ENCODE results near the gene RFESD. TPM values are rescaled to one million over a fixed set of nuclear protein-coding genes. Genes with fewer than 3 reads are reported as not detected.
"Not testable (repeated sequence)": the region's sequence is repeated elsewhere in the genome, so short reads cannot be mapped to it uniquely, and the experiment has no call there.

RFESD gene
- total RNA-seq, 1 experiment from 2014 or later, result 1.7 TPM

DNA sequence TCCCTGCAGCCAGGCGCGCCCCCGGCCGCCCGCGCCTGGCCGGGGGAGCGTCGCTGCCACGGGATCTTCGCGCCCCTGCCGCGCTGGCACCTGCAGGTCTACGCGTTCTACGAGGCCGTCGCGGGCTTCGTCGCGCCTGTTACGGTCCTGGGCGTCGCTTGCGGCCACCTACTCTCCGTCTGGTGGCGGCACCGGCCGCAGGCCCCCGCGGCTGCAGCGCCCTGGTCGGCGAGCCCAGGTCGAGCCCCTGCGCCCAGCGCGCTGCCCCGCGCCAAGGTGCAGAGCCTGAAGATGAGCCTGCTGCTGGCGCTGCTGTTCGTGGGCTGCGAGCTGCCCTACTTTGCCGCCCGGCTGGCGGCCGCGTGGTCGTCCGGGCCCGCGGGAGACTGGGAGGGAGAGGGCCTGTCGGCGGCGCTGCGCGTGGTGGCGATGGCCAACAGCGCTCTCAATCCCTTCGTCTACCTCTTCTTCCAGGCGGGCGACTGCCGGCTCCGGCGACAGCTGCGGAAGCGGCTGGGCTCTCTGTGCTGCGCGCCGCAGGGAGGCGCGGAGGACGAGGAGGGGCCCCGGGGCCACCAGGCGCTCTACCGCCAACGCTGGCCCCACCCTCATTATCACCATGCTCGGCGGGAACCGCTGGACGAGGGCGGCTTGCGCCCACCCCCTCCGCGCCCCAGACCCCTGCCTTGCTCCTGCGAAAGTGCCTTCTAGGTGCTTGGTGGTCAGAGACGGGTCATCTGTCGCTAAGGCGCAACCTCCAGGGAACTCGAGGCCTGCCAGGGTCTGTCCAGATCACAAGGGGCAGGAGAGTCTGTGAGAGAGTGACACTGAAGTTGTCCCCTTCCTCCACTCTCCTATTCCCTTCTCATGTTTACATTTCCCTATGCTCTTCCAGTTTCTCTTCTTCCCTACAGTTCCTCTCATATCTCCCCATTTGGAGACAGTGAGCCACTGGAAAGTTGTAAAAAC is 25.4 kb upstream of the RFESD start:
- no peaks in the 10 kb centered on the region for H3K27me3 ChIP-seq (replicated peaks)
- no peak overlapping the region for H3K27ac ChIP-seq
- peak overlapping the region; percentile 52 for H3K4me3 ChIP-seq
- peaks cover 27% of the 10 kb centered on the region for H3K4me1 ChIP-seq (replicated peaks)
- H3K9me3 ChIP-seq (replicated peaks), result no peaks in the 10 kb centered on the region; the same call in 1 of the 2 replicates
- no peaks in the 10 kb centered on the region for H3K36me3 ChIP-seq
- peak in 1 of 2 experiments; percentile 44 for DNase-seq (ENCODE audit: low read depth in 1 of 2, low spot score in 2 of 2)

- H3K27me3 ChIP-seq (replicated peaks), result no peaks in the 10 kb centered on the region
- no peak for DNase-seq (ENCODE audit: low read depth in 1 of 2, low spot score in 2 of 2)
- no peaks in the 10 kb centered on the region; the same call in 1 of the 2 replicates for H3K9me3 ChIP-seq (replicated peaks)
- H3K36me3 ChIP-seq, result no peaks in the 10 kb centered on the region
- peaks cover 27% of the 10 kb centered on the region for H3K4me1 ChIP-seq (replicated peaks)
- no peak overlapping the region for H3K4me3 ChIP-seq
- no peak overlapping the region for H3K27ac ChIP-seq
These were observed 24.5 kb upstream of the RFESD start for GRCh38 chr5:95621839-95622629.

DNA sequence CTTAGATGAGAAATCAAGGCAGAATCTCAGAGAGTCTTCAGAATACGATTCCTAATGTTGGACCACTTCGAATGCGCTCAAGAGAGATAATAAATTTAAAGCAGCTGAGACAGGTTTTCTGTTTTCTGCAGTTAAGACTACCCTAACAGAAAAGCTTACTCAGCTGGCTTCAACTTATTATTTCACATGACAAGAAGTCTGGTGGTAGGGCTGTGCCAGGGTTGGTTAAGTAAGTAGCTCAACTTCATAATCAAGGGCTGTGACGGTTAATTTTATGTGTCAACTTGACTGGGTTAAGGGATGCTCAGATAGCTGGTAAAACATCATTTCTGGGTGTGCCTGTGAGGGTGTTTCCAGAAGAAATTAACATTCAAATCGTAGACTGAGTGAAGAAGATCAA is 22.9 kb upstream of the RFESD start:
- Histone ChIP-seq H3K4me3 (no peak overlapping the region), H3K36me3 (no peaks in the 10 kb centered on the region), H3K9me3 (replicated peaks) (no peaks in the 10 kb centered on the region; the same call in 1 of the 2 replicates), H3K4me1 (replicated peaks) (peaks cover 27% of the 10 kb centered on the region), H3K27me3 (replicated peaks) (no peaks in the 10 kb centered on the region), H3K27ac (no peak overlapping the region)
- DNase-seq (ENCODE audit: low read depth in 1 of 2, low spot score in 2 of 2), result no peak

GRCh38 chr5:95624368-95624767 is 22.2 kb upstream of the RFESD start:
- DNase-seq (ENCODE audit: low read depth in 1 of 2, low spot score in 2 of 2), result no peak
- Histone ChIP-seq H3K27me3 (replicated peaks) (no peaks in the 10 kb centered on the region), H3K4me3 (no peak overlapping the region), H3K4me1 (replicated peaks) (peaks cover 27% of the 10 kb centered on the region), H3K9me3 (replicated peaks) (no peaks in the 10 kb centered on the region; the same call in 1 of the 2 replicates), H3K27ac (no peak overlapping the region), H3K36me3 (no peaks in the 10 kb centered on the region)

DNA sequence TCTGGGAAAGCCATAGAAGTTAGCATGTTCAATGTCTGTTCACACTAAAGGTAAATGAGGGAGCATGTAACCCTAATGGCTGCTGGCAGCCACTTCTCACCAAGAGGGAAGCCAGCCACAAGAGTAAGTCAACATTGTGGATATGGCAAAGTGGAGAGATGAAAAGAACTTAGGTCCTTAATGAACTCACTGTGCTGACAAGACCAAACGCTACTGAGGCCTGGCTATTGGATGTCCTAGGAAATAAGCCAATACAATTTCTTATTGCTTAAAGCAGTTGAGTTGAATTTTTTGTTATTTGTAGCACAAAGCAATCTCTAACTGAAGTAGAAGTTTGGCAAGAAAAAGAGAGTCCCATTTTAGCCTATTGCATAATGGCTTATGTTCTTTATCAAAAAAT is 19.9 kb upstream of the RFESD start:
- no peaks in the 10 kb centered on the region for H3K36me3 ChIP-seq
- H3K4me3 ChIP-seq, result no peak overlapping the region
- H3K27ac ChIP-seq, result no peak overlapping the region
- DNase-seq (ENCODE audit: low read depth in 1 of 2, low spot score in 2 of 2), result no peak
- no peaks in the 10 kb centered on the region for H3K9me3 ChIP-seq (replicated peaks)
- H3K27me3 ChIP-seq (replicated peaks), result no peaks in the 10 kb centered on the region
- peaks cover 18% of the 10 kb centered on the region for H3K4me1 ChIP-seq (replicated peaks)

DNA sequence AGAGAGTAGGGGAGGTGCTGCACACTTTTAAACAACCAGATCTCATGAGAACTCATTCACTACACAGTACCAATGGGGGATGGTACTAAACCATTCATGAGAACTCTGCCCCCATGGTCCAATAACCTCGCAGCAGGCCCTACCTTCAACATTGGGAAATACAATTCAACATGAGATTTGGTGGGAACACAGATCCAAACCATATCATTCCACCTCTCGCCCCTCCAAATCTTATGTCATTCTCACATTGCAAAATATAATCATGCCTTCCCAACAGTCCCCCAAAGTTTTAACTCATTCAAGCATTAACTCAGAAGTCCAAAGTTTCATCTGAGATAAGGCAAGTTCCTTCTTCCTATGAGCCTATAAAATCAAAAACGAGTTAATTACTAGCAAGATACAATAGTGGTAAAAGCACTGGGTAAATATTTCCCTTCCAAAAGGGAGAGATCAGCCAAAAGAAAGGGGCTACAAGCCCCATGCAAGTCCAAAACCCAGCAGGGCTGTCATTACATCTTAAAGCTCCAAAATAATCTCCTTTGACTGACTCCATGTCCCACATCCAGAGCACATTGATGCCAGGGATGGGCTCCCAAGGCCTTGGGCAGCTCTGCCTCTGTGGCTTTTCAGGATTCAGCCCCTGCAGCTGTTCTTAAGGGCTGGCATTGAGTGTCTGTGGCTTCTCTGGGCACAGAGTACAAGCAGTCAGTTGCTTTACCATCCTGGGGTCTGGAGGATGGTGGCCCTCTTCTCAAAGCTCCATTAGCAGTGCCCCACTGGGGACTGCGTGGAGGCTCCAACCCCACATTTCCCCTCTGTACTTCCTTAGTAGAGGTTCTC is 18.4 kb upstream of the RFESD start:
- peaks cover 20% of the 10 kb centered on the region for H3K4me1 ChIP-seq (replicated peaks)
- H3K9me3 ChIP-seq (replicated peaks), result no peaks in the 10 kb centered on the region
- H3K27ac ChIP-seq, result no peak overlapping the region
- DNase-seq (ENCODE audit: low read depth in 1 of 2, low spot score in 2 of 2), result no peak
- no peaks in the 10 kb centered on the region for H3K36me3 ChIP-seq
- no peaks in the 10 kb centered on the region for H3K27me3 ChIP-seq (replicated peaks)
- no peak overlapping the region for H3K4me3 ChIP-seq

- Histone ChIP-seq H3K36me3 (no peaks in the 10 kb centered on the region), H3K4me3 (no peak overlapping the region), H3K9me3 (replicated peaks) (no peaks in the 10 kb centered on the region), H3K27ac (no peak overlapping the region), H3K27me3 (replicated peaks) (no peaks in the 10 kb centered on the region), H3K4me1 (replicated peaks) (peaks cover 20% of the 10 kb centered on the region)
- DNase-seq (ENCODE audit: low read depth in 1 of 2, low spot score in 2 of 2), result no peak
These were observed 17.6 kb upstream of the RFESD start for GRCh38 chr5:95628933-95629332.

GRCh38 chr5:95630394-95630917 is 16.1 kb upstream of the RFESD start:
- Histone ChIP-seq H3K9me3 (replicated peaks) (no peaks in the 10 kb centered on the region), H3K4me3 (no peak overlapping the region), H3K4me1 (replicated peaks) (peaks cover 20% of the 10 kb centered on the region), H3K27me3 (replicated peaks) (no peaks in the 10 kb centered on the region), H3K36me3 (no peaks in the 10 kb centered on the region), H3K27ac (peak overlapping the region; percentile 76)
- no peak for DNase-seq (ENCODE audit: low read depth in 1 of 2, low spot score in 2 of 2)

DNA sequence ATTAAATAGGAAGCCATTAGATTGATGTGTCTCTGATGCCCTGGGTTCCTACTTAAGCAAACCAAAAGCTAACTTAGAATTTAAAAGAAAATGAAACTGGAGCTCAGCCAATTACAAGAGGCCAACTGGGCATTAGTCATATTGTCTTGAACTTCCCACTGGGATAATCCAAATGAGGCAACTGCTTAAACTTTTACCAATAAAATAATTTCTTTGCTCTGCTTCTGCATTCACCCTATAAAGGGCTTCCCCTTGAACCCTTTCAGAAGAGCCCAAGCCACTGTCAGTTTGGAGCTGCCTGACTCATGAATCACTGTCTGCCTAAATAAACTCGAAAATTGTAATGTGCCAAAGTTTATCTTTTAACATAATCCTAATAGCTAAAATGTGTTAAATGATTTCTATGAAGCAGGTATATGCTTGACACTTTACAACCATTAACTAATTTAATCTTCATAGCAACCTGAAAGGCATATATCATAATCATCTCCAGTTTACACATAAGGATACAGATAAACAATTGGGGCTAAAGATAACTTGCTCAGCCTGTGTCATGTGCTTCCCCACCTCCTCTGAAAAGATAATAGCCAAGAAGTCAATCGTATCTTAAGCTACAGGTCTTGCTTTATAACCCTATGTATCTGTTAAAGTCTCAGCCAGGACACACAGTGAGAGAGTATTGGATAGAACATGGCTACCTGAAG is 15.2 kb upstream of the RFESD start:
- H3K27ac ChIP-seq, result peak overlapping the region; percentile 76
- DNase-seq (ENCODE audit: low read depth in 1 of 2, low spot score in 2 of 2), result peak in 1 of 2 experiments; percentile 50
- H3K4me3 ChIP-seq, result no peak overlapping the region

DNA sequence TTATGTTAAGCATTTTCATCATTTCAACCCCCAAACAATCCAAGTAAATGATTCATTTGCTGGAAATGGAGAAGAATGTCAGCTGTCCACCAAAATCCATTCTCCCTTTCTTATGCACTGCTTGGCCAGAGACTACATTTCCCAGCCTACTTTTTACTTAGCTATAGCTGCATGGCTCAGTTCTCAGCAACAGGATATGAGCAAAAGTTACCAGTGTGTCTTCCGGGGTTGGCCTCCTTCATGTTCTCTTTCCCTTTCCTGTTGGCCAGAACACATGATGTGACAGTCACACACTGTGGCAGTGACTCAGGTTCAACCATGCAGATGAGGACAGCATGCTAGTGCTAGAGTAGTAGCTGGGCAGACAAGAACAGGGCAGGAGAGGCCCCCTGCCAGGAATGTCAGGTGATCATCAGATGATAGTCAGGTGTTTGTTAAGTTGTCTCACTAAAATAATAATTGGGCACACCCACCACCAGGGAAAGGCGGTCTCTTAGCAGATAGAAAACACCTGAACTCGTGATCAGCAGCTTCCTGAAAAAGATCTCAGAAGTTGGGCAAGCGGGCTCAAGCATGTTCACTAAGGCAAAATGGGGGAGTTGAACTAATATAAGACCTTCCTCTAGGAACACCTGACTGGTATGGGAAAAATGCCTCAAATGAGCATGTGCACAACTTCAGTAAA is 14.4 kb upstream of the RFESD start:
- Histone ChIP-seq H3K36me3 (no peaks in the 10 kb centered on the region), H3K27ac (peak overlapping the region; percentile 76), H3K4me3 (no peak overlapping the region), H3K4me1 (replicated peaks) (peaks cover 20% of the 10 kb centered on the region), H3K9me3 (replicated peaks) (no peaks in the 10 kb centered on the region), H3K27me3 (replicated peaks) (no peaks in the 10 kb centered on the region)
- peak; percentile 54 to 63 for DNase-seq (ENCODE audit: low read depth in 1 of 2, low spot score in 2 of 2)

More for the DNA sequence above, 15.2 kb upstream of the RFESD start:
- Histone ChIP-seq H3K9me3 (replicated peaks) (no peaks in the 10 kb centered on the region), H3K36me3 (no peaks in the 10 kb centered on the region), H3K27me3 (replicated peaks) (no peaks in the 10 kb centered on the region), H3K4me1 (replicated peaks) (peaks cover 20% of the 10 kb centered on the region)

GRCh38 chr5:95632942-95633341 is 13.6 kb upstream of the RFESD start:
- DNase-seq (ENCODE audit: low read depth in 1 of 2, low spot score in 2 of 2); H3K27ac ChIP-seq; H3K27me3 ChIP-seq (replicated peaks); H3K9me3 ChIP-seq (replicated peaks); H3K4me3 ChIP-seq; H3K36me3 ChIP-seq: not testable (repeated sequence)
- H3K4me1 ChIP-seq (replicated peaks), result peaks cover 20% of the 10 kb centered on the region

- Histone ChIP-seq H3K27ac (no peak overlapping the region), H3K36me3 (no peaks in the 10 kb centered on the region), H3K4me1 (replicated peaks) (peaks cover 20% of the 10 kb centered on the region), H3K9me3 (replicated peaks) (no peaks in the 10 kb centered on the region), H3K4me3 (no peak overlapping the region), H3K27me3 (replicated peaks) (no peaks in the 10 kb centered on the region)
- no peak for DNase-seq (ENCODE audit: low read depth in 1 of 2, low spot score in 2 of 2)
These were observed 12.9 kb upstream of the RFESD start for GRCh38 chr5:95633671-95634070.

Measured in SJSA1 (cell line).